GM23338 (cell line): Measurements from ENCODE around the gene PITPNC1. TPM values are rescaled to one million over a fixed set of nuclear protein-coding genes. Genes with fewer than 3 reads are reported as not detected.

Source experiments
- ATAC-seq: fragments of 200-7000 bp; cut with Tn5 transposase; 3 replicates; pipeline ENCODE4 v1.9.1; 2020
- DNase-seq: peaks from one replicate; pipeline ENCODE4 v3.0.0-alpha.2; 2015; ENCODE audit warnings: low spot score
- H2AFZ ChIP-seq: fragments of 200-600 bp; sonication (generic); 2 replicates; pipeline ENCODE4 v1.8.0; 2016; ENCODE audit warnings: antibody characterized with exemption, mild to moderate bottlenecking, moderate library complexity
- H3F3A ChIP-seq: fragments of 200-600 bp; sonication (generic); replicated peaks from 2 replicates; pipeline ENCODE4 v1.8.0; 2017; ENCODE audit warnings: antibody characterized with exemption, mixed run types, low read depth
- H3K27ac ChIP-seq: fragments of 200-600 bp; sonication (generic); 2 replicates; pipeline ENCODE4 v1.6.1; 2016; ENCODE audit warnings: low read depth
- H3K27me3 ChIP-seq: fragments of 200-600 bp; sonication (generic); 2 replicates; pipeline ENCODE4 v1.8.0; 2016; ENCODE audit warnings: mild to moderate bottlenecking, mixed run types, moderate library complexity; ENCODE audit not compliant: insufficient read depth
- H3K36me3 ChIP-seq: fragments of 200-600 bp; sonication (generic); 2 replicates; pipeline ENCODE4 v1.8.0; 2016; ENCODE audit warnings: mild to moderate bottlenecking; ENCODE audit not compliant: insufficient read depth
- H3K4me1 ChIP-seq: fragments of 200-600 bp; sonication (generic); 2 replicates; pipeline ENCODE4 v1.8.0; 2016; ENCODE audit warnings: mild to moderate bottlenecking, moderate library complexity; ENCODE audit not compliant: insufficient read depth
- H3K4me2 ChIP-seq: fragments of 200-600 bp; sonication (generic); 2 replicates; pipeline ENCODE4 v1.7.1; 2017; ENCODE audit warnings: mixed run types
- H3K4me3 ChIP-seq: fragments of 200-600 bp; sonication (generic); 2 replicates; pipeline ENCODE4 v1.6.1; 2016; ENCODE audit warnings: mixed run types
- H3K79me2 ChIP-seq: fragments of 200-600 bp; sonication (generic); replicated peaks from 2 replicates; pipeline ENCODE4 v1.8.0; 2017; ENCODE audit warnings: mild to moderate bottlenecking; ENCODE audit not compliant: insufficient read depth
- H3K9me2 ChIP-seq: fragments of 200-600 bp; sonication (generic); 2 replicates; pipeline ENCODE4 v1.8.0; 2017; ENCODE audit not compliant: insufficient read depth
- H4K20me1 ChIP-seq: fragments of 200-600 bp; sonication (generic); replicated peaks from 2 replicates; pipeline ENCODE4 v1.8.0; 2017; ENCODE audit warnings: mild to moderate bottlenecking; ENCODE audit not compliant: insufficient read depth
- H3K27ac Mint-ChIP-seq: 2 replicates; pipeline ENCODE4 v1.8.0; 2020; ENCODE audit warnings: inconsistent platforms, mild to moderate bottlenecking, moderate library complexity, mixed read lengths
- H3K27me3 Mint-ChIP-seq: 3 replicates; pipeline ENCODE4 v1.8.0; 2022; ENCODE audit warnings: low read depth, mild to moderate bottlenecking, moderate library complexity, mixed read lengths, inconsistent platforms; ENCODE audit not compliant: insufficient read depth, poor library complexity
- H3K36me3 Mint-ChIP-seq: 3 replicates; pipeline ENCODE4 v1.8.0; 2021; ENCODE audit warnings: low read depth, mild to moderate bottlenecking, inconsistent platforms, moderate library complexity, mixed read lengths
- H3K4me1 Mint-ChIP-seq: 3 replicates; pipeline ENCODE4 v1.8.0; 2020; ENCODE audit warnings: mild to moderate bottlenecking, inconsistent platforms, mixed read lengths
- H3K4me3 Mint-ChIP-seq: 3 replicates; pipeline ENCODE4 v1.8.0; 2021; ENCODE audit warnings: moderate library complexity, mild to moderate bottlenecking, inconsistent platforms, mixed read lengths
- H3K9me3 Mint-ChIP-seq: 3 replicates; pipeline ENCODE4 v1.8.0; 2020; ENCODE audit warnings: moderate library complexity, mild to moderate bottlenecking, inconsistent platforms, mixed read lengths
- CREB1 ChIP-seq: fragments of 250-450 bp; sonication (Bioruptor Pico); IDR thresholded peaks from 2 replicates; pipeline ENCODE4 v1.5.0; 2020; ENCODE audit warnings: low read depth, mild to moderate bottlenecking, moderate library complexity
- EZH2 ChIP-seq: fragments of 200-600 bp; sonication (generic); IDR thresholded peaks from one replicate; pipeline ENCODE4 v1.8.0; 2017; ENCODE audit warnings: antibody characterized with exemption, mild to moderate bottlenecking, low read depth; ENCODE audit not compliant: unreplicated experiment
- EZH2phosphoT487 ChIP-seq: fragments of 200-600 bp; sonication (generic); IDR thresholded peaks from one replicate; pipeline ENCODE4 v1.8.1; 2018; ENCODE audit warnings: antibody characterized with exemption; ENCODE audit not compliant: unreplicated experiment
- JUNB ChIP-seq: IDR thresholded peaks from one replicate; pipeline ENCODE4 v1.6.1; 2016; ENCODE audit warnings: antibody characterized with exemption; ENCODE audit not compliant: unreplicated experiment
- NANOG ChIP-seq: IDR thresholded peaks from 2 replicates; pipeline ENCODE4 v1.6.1; 2016; ENCODE audit warnings: antibody characterized with exemption, borderline replicate concordance
- POLR2AphosphoS5 ChIP-seq: IDR thresholded peaks from 2 replicates; pipeline ENCODE4 v1.6.1; 2016; ENCODE audit warnings: antibody characterized with exemption, low read depth
- REST ChIP-seq: IDR thresholded peaks from one replicate; pipeline ENCODE4 v1.6.1; 2018; ENCODE audit warnings: antibody characterized with exemption; ENCODE audit not compliant: unreplicated experiment
- STAT1 ChIP-seq: IDR thresholded peaks from one replicate; pipeline ENCODE4 v1.6.1; 2016; ENCODE audit warnings: antibody characterized with exemption; ENCODE audit not compliant: unreplicated experiment
- ZNF114 ChIP-seq: fragments of 250-450 bp; sonication (Bioruptor Pico); IDR thresholded peaks from 2 replicates; pipeline ENCODE4 v1.5.0; 2020; ENCODE audit warnings: mild to moderate bottlenecking, moderate library complexity
- ZNF331 ChIP-seq: fragments of 250-450 bp; sonication (Bioruptor Pico); IDR thresholded peaks from 2 replicates; pipeline ENCODE4 v1.5.0; 2020; ENCODE audit warnings: low read depth, mild to moderate bottlenecking, moderate library complexity
- ZNF462 ChIP-seq: fragments of 250-450 bp; sonication (Bioruptor Pico); IDR thresholded peaks from 2 replicates; pipeline ENCODE4 v1.5.0; 2020; ENCODE audit warnings: mild to moderate bottlenecking, moderate library complexity
- polyA plus RNA-seq: library from polyadenylated mRNA; unstranded; fragments of >200 nt; fragmentation: Nextera tagmentation; extraction: Ambion mirVana; gene quantifications from 2 replicates; pipeline ENCODE4 v1.2.1, GENCODE V29; 2016
- total RNA-seq: library from RNA; depleted of rRNA; stranded (reverse); fragments of >200 nt; shearing (Covaris generic); gene quantifications from 2 replicates; pipeline ENCODE4 v1.2.3, GENCODE V29; 2014
- TF ChIP-seq, protein P1 (sequence below), 2 experiments: fragments of 200-600 bp in 1 of 2; sonication (generic) in 1 of 2; conservative IDR thresholded peaks; 2 replicates each; pipeline versions ENCODE4 v1.5.1 to v1.6.1; 2016 to 2017; ENCODE audit warnings: antibody characterized with exemption in 2 of 2, low read depth in 2 of 2, mild to moderate bottlenecking in 2 of 2, moderate library complexity in 1 of 2
- TF ChIP-seq, protein P2 (sequence below): IDR thresholded peaks from 2 replicates; pipeline ENCODE4 v1.6.1; 2016; ENCODE audit warnings: antibody characterized with exemption

PITPNC1 gene
- total and polyA plus RNA-seq, 2 experiments from 2014 or later: 23.0 to 32.6 TPM

GRCh38 chr17:67442787-67443624 is 65.9 kb downstream of the PITPNC1 start:
- Mint-ChIP-seq H3K27me3 (peaks cover 4% of the 10 kb centered on the region), H3K9me3 (no peaks in the 10 kb centered on the region), H3K36me3 (no peaks in the 10 kb centered on the region; the same call in 2 of the 3 replicates), H3K4me3 (no peak overlapping the region), H3K4me1 (peaks cover 40% of the 10 kb centered on the region), H3K27ac (peak overlapping the region; percentile 72)
- Histone ChIP-seq H3K36me3 (no peaks in the 10 kb centered on the region), H3K27ac (peak overlapping the region; percentile 88), H3F3A (0 out of 2 replicates have a peak, but pooled peaks cover 4% of the 10 kb centered on the region), H3K79me2 (peaks cover 85% of the 10 kb centered on the region), H3K4me2 (peak overlapping the region; percentile 58; the same call in 1 of the 2 replicates), H3K27me3 (no peaks in the 10 kb centered on the region), H2AFZ (no peak overlapping the region), H3K4me3 (no peak overlapping the region), H3K9me2 (no peaks in the 10 kb centered on the region), H4K20me1 (peaks cover 4% of the 10 kb centered on the region), H3K4me1 (peaks cover 51% of the 10 kb centered on the region)
- ATAC-seq: no peak; the same call in 2 of the 3 replicates
- DNase-seq: peak; percentile 24
- TF ChIP-seq STAT1 (no peak), ZNF462 (CRISPR knock-in tag) (no peak), ZNF331 (CRISPR knock-in tag) (no peak), POLR2AphosphoS5 (no peak), REST (no peak), NANOG (no peak), CREB1 (CRISPR knock-in tag) (no peak), ZNF114 (CRISPR knock-in tag) (no peak), JUNB (no peak), EZH2 (no peak), EZH2phosphoT487 (no peak)
- TF ChIP-seq, protein P1, sequence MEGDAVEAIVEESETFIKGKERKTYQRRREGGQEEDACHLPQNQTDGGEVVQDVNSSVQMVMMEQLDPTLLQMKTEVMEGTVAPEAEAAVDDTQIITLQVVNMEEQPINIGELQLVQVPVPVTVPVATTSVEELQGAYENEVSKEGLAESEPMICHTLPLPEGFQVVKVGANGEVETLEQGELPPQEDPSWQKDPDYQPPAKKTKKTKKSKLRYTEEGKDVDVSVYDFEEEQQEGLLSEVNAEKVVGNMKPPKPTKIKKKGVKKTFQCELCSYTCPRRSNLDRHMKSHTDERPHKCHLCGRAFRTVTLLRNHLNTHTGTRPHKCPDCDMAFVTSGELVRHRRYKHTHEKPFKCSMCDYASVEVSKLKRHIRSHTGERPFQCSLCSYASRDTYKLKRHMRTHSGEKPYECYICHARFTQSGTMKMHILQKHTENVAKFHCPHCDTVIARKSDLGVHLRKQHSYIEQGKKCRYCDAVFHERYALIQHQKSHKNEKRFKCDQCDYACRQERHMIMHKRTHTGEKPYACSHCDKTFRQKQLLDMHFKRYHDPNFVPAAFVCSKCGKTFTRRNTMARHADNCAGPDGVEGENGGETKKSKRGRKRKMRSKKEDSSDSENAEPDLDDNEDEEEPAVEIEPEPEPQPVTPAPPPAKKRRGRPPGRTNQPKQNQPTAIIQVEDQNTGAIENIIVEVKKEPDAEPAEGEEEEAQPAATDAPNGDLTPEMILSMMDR (conservative IDR thresholded peaks at IDR 0.05; ENCODE audit: low read depth in 2 of 2): no peak
- TF ChIP-seq, protein P2, sequence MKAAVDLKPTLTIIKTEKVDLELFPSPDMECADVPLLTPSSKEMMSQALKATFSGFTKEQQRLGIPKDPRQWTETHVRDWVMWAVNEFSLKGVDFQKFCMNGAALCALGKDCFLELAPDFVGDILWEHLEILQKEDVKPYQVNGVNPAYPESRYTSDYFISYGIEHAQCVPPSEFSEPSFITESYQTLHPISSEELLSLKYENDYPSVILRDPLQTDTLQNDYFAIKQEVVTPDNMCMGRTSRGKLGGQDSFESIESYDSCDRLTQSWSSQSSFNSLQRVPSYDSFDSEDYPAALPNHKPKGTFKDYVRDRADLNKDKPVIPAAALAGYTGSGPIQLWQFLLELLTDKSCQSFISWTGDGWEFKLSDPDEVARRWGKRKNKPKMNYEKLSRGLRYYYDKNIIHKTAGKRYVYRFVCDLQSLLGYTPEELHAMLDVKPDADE: no peak
